CD14-positive monocyte (primary cell): ENCODE results near the gene CLCNKA. TPM values are rescaled to one million over a fixed set of nuclear protein-coding genes. Genes with fewer than 3 reads are reported as not detected.
"Not testable (repeated sequence)": the region's sequence is repeated elsewhere in the genome, so short reads cannot be mapped to it uniquely, and the experiment has no call there.

Source experiments
- DNase-seq, 3 donors: peaks; one replicate each; pipeline ENCODE4 v3.0.0-alpha.2; 2011 to 2022
- H2AFZ ChIP-seq: 2 replicates; pipeline ENCODE4 v1.6.0; 2012; ENCODE audit warnings: mild to moderate bottlenecking, low read depth, low read length, inconsistent platforms; ENCODE audit not compliant: insufficient read depth, poor library complexity, severe bottlenecking
- H3K27ac ChIP-seq, 2 donors: 1 replicate in 1 of 2; 2 replicates in 1 of 2; pipeline ENCODE4 v1.5.1; 2012 to 2013; ENCODE audit warnings: low read length in 2 of 2, control low read depth in 1 of 2, inconsistent platforms in 1 of 2, low read depth in 1 of 2, mild to moderate bottlenecking in 1 of 2
- H3K27me3 ChIP-seq, 2 donors: one replicate each; pipeline versions ENCODE4 v1.6.0 to v1.6.1; 2011 to 2013; ENCODE audit warnings: low read length in 2 of 2; ENCODE audit not compliant: control insufficient read depth in 2 of 2, insufficient read depth in 2 of 2
- H3K36me3 ChIP-seq, 2 donors: replicated peaks in 1 of 2; 1 replicate in 1 of 2; 2 replicates in 1 of 2; pipeline versions ENCODE4 v1.5.1 to v1.6.1; 2012 to 2013; ENCODE audit warnings: low read length in 2 of 2, control low read depth in 1 of 2, inconsistent platforms in 1 of 2, mild to moderate bottlenecking in 1 of 2; ENCODE audit not compliant: insufficient read depth in 2 of 2, control insufficient read depth in 1 of 2
- H3K4me1 ChIP-seq, 2 donors: 1 replicate in 1 of 2; 2 replicates in 1 of 2; pipeline versions ENCODE4 v1.5.1 to v1.6.1; 2012 to 2013; ENCODE audit warnings: low read length in 2 of 2, control low read depth in 1 of 2, inconsistent platforms in 1 of 2, mild to moderate bottlenecking in 1 of 2, moderate library complexity in 1 of 2; ENCODE audit not compliant: insufficient read depth in 2 of 2, control insufficient read depth in 1 of 2
- H3K4me2 ChIP-seq: replicated peaks from 2 replicates; pipeline ENCODE3; 2012; ENCODE audit warnings: low read length, moderate library complexity, mild to moderate bottlenecking; ENCODE audit not compliant: poor library complexity, severe bottlenecking; ENCODE audit errors: extremely low read depth
- H3K4me3 ChIP-seq, 3 experiments: fragments of 200-600 bp in 1 of 3; sonication (generic) in 1 of 3; replicated peaks in 1 of 3; 1 replicate in 2 of 3; 2 replicates in 1 of 3; pipeline ENCODE4 v1.5.1; 2011 to 2013; ENCODE audit warnings: low read length in 3 of 3, mild to moderate bottlenecking in 3 of 3, control low read depth in 2 of 3, low read depth in 2 of 3, inconsistent platforms in 1 of 3, moderate library complexity in 1 of 3
- H3K79me2 ChIP-seq: 2 replicates; pipeline ENCODE4 v1.6.0; 2012; ENCODE audit warnings: mild to moderate bottlenecking, control low read depth, inconsistent platforms, low read length, moderate library complexity; ENCODE audit not compliant: insufficient read depth
- H3K9ac ChIP-seq: 2 replicates; pipeline ENCODE4 v1.6.0; 2017; ENCODE audit warnings: low read length, mild to moderate bottlenecking; ENCODE audit not compliant: insufficient read depth, poor library complexity, severe bottlenecking
- H3K9me3 ChIP-seq, 2 donors: replicated peaks in 1 of 2; 1 replicate in 1 of 2; 2 replicates in 1 of 2; pipeline versions ENCODE4 v1.5.1 to v1.6.1; 2012 to 2013; ENCODE audit warnings: low read length in 2 of 2, control low read depth in 1 of 2; ENCODE audit not compliant: control insufficient read depth in 1 of 2, insufficient read depth in 1 of 2
- H4K20me1 ChIP-seq: 2 replicates; pipeline ENCODE4 v1.6.0; 2012; ENCODE audit warnings: mild to moderate bottlenecking, low read length, control low read depth, moderate library complexity; ENCODE audit not compliant: insufficient read depth
- H3K27ac Mint-ChIP-seq, 7 donors: one replicate each; pipeline ENCODE4 v1.8.0; 2020; ENCODE audit warnings: mild to moderate bottlenecking in 7 of 7, mixed read lengths in 7 of 7, moderate library complexity in 6 of 7, inconsistent platforms in 2 of 7
- H3K27me3 Mint-ChIP-seq, 3 donors: one replicate each; pipeline ENCODE4 v1.8.0; 2021 to 2022; ENCODE audit warnings: low read depth in 3 of 3, mild to moderate bottlenecking in 3 of 3, mixed read lengths in 3 of 3, moderate library complexity in 3 of 3, inconsistent platforms in 1 of 3
- H3K36me3 Mint-ChIP-seq, 2 donors: one replicate each; pipeline ENCODE4 v1.8.0; 2020; ENCODE audit warnings: mixed read lengths in 2 of 2, inconsistent platforms in 1 of 2, mild to moderate bottlenecking in 1 of 2
- H3K4me1 Mint-ChIP-seq: one replicate; pipeline ENCODE4 v1.8.0; 2020; ENCODE audit warnings: mild to moderate bottlenecking, mixed read lengths
- H3K4me3 Mint-ChIP-seq, 2 donors: one replicate each; pipeline ENCODE4 v1.8.0; 2020; ENCODE audit warnings: mild to moderate bottlenecking in 2 of 2, mixed read lengths in 2 of 2, moderate library complexity in 1 of 2
- H3K9me3 Mint-ChIP-seq, 7 donors: one replicate each; pipeline ENCODE4 v1.8.0; 2020 to 2022; ENCODE audit warnings: mixed read lengths in 7 of 7, mild to moderate bottlenecking in 6 of 7, moderate library complexity in 6 of 7, inconsistent platforms in 2 of 7
- CTCF ChIP-seq: fragments of 200-600 bp; IDR thresholded peaks from one replicate; pipeline ENCODE4 v1.8.0; 2022; ENCODE audit warnings: antibody characterized with exemption, mild to moderate bottlenecking
- WGBS: methylation state at CpG from one replicate; pipeline ENCODE4 v1.1.5; 2013; ENCODE audit warnings: missing lambda C conversion rate; ENCODE audit not compliant: insufficient coverage; 5-methylcytosine and 5-hydroxymethylcytosine counted together
- intact Hi-C, 2 donors: fragments of 100-400 bp; cut with micrococcal nuclease; formaldehyde crosslinking; loops; one replicate each; pipeline versions ENCODE4 v1.15.0 to v1.15.1; 2023
- polyA plus RNA-seq, 3 donors: library from polyadenylated mRNA; depleted of rRNA in 1 of 3; unstranded in 2 of 3; stranded (reverse) in 1 of 3; fragments of 300-500 nt in 2 of 3; fragments of >200 nt in 1 of 3; fragmentation: Illumina TruSeq in 2 of 3; gene quantifications; 1 replicate in 2 of 3; 2 replicates in 1 of 3; pipeline ENCODE4 v1.2.3, GENCODE V29; 2012 to 2021

The CLCNKA gene
- polyA plus RNA-seq, 3 donors: 0.07 TPM; not detected in 2

- H3K4me2 ChIP-seq: no peak overlapping the region
- no peaks in the 10 kb centered on the region for H4K20me1 ChIP-seq
- Mint-ChIP-seq H3K9me3 (no peaks in the 10 kb centered on the region), H3K4me3 (no peak overlapping the region), H3K27ac (no peak overlapping the region), H3K4me1 (no peaks in the 10 kb centered on the region), H3K36me3 (no peaks in the 10 kb centered on the region), H3K27me3 (peaks cover 4 to 13% (median 10%) of the 10 kb centered on the region in 3 donors)
- no peaks in the 10 kb centered on the region for H3K9me3 ChIP-seq
- no peak overlapping the region for H3K4me3 ChIP-seq
- no peaks in the 10 kb centered on the region for H3K27me3 ChIP-seq
- no peaks in the 10 kb centered on the region for H3K79me2 ChIP-seq
- no peaks in the 10 kb centered on the region for H3K36me3 ChIP-seq
- 75% methylated on average over 7 of the region's 8 CpGs for WGBS
- no peak for DNase-seq
- intact Hi-C loops: loop anchor here in 1 of 2 donors (2.0 kb wide), 1 partner anchor 22 kb away; no protein-coding TSS in a partner anchor
- TF ChIP-seq CTCF: no peak
- H3K4me1 ChIP-seq: no peaks in the 10 kb centered on the region
- H3K9ac ChIP-seq: no peak overlapping the region
- H2AFZ ChIP-seq: no peak overlapping the region
- H3K27ac ChIP-seq: no peak overlapping the region
Observed at GRCh38 chr1:16041200-16041599, 19.4 kb downstream of the CLCNKA start.

- Mint-ChIP-seq H3K27ac (no peak overlapping the region), H3K27me3 (peaks cover 4 to 11% (median 10%) of the 10 kb centered on the region in 3 donors), H3K9me3 (peaks cover 0 to 1% (median 0%) of the 10 kb centered on the region in 7 donors), H3K4me3 (no peak overlapping the region), H3K36me3 (no peaks in the 10 kb centered on the region), H3K4me1 (no peaks in the 10 kb centered on the region)
- H3K4me2 ChIP-seq: no peak overlapping the region
- TF ChIP-seq CTCF: no peak
- no peaks in the 10 kb centered on the region for H3K27me3 ChIP-seq
- no peaks in the 10 kb centered on the region for H3K4me1 ChIP-seq
- H3K9ac ChIP-seq: no peak overlapping the region
- intact Hi-C loops: no loop called here
- H3K36me3 ChIP-seq: no peaks in the 10 kb centered on the region
- DNase-seq: no peak
- H3K27ac ChIP-seq: no peak overlapping the region
- no peaks in the 10 kb centered on the region for H3K79me2 ChIP-seq
- H2AFZ ChIP-seq: no peak overlapping the region
- WGBS: 97% methylated on average over 4 of the region's 9 CpGs
- H4K20me1 ChIP-seq: no peaks in the 10 kb centered on the region
- no peak overlapping the region for H3K4me3 ChIP-seq
- no peaks in the 10 kb centered on the region for H3K9me3 ChIP-seq
Observed at GRCh38 chr1:16042096-16042495, 20.3 kb downstream of the CLCNKA start.

- H3K9me3 Mint-ChIP-seq, H3K79me2 ChIP-seq, H3K9ac ChIP-seq, H3K4me2 ChIP-seq, H3K9me3 ChIP-seq, H3K4me3 Mint-ChIP-seq, H2AFZ ChIP-seq, intact Hi-C loops, H3K27me3 ChIP-seq, H3K4me1 Mint-ChIP-seq, H3K27ac ChIP-seq, H3K36me3 ChIP-seq, H3K4me1 ChIP-seq, H4K20me1 ChIP-seq, H3K4me3 ChIP-seq, DNase-seq, H3K27ac Mint-ChIP-seq, H3K36me3 Mint-ChIP-seq: not testable (repeated sequence)
- no CpG with 5 or more reads among the region's 9 CpGs for WGBS
- peaks cover 6 to 10% (median 6%) of the 10 kb centered on the region in 3 donors for H3K27me3 Mint-ChIP-seq
Observed at GRCh38 chr1:16042654-16043053, 20.8 kb downstream of the CLCNKA start.
